Mucosa of gallbladder (tissue), 1 donor: Measurements from ENCODE around the gene PTPRN2. TPM values are rescaled to one million over a fixed set of nuclear protein-coding genes. Genes with fewer than 3 reads are reported as not detected.

Experiments
- DNase-seq: peaks from one replicate; pipeline ENCODE4 v3.0.0-alpha.2; 2020; ENCODE audit warnings: low spot score
- total RNA-seq: library from RNA; stranded (reverse); gene quantifications from one replicate; pipeline ENCODE4 v1.2.1, GENCODE V29; 2021
- donor health status: DM: no; HTN: no; CAD: no.

PTPRN2 gene
- total RNA-seq, 1 donor from 2014 or later: 11.9 TPM

- no peak for DNase-seq
Observed at GRCh38 chr7:158097453-158098124, 490.0 kb downstream of the PTPRN2 start.

- no peak for DNase-seq
Observed at GRCh38 chr7:158097106-158097452, 490.5 kb downstream of the PTPRN2 start.

- DNase-seq: no peak
Observed at GRCh38 chr7:158096582-158096981, 491.0 kb downstream of the PTPRN2 start.

GRCh38 chr7:158094671-158095226, 492.9 kb downstream of the PTPRN2 start:
- DNase-seq: no peak

GRCh38 chr7:158094046-158094445, 493.6 kb downstream of the PTPRN2 start:
- DNase-seq: no peak

GRCh38 chr7:158093156-158093796, 494.3 kb downstream of the PTPRN2 start:
- no peak for DNase-seq

- DNase-seq: no peak
Observed at GRCh38 chr7:158087196-158087595, 500.4 kb downstream of the PTPRN2 start.

GRCh38 chr7:158085741-158086695, 501.6 kb downstream of the PTPRN2 start:
- DNase-seq: no peak

- no peak for DNase-seq
Observed at GRCh38 chr7:158084555-158084954, 503.1 kb downstream of the PTPRN2 start.

- DNase-seq: no peak
Observed at GRCh38 chr7:158083526-158084310, 503.9 kb downstream of the PTPRN2 start.

GRCh38 chr7:158082761-158083160, 504.9 kb downstream of the PTPRN2 start:
- DNase-seq: no peak

- no peak for DNase-seq
Observed at GRCh38 chr7:158080899-158081445, 506.7 kb downstream of the PTPRN2 start.

- DNase-seq: no peak
Observed at GRCh38 chr7:158077934-158078910, 509.4 kb downstream of the PTPRN2 start.

- no peak for DNase-seq
Observed at GRCh38 chr7:158077151-158077840, 510.3 kb downstream of the PTPRN2 start.

- DNase-seq: no peak
Observed at GRCh38 chr7:158076656-158077055, 511.0 kb downstream of the PTPRN2 start.

GRCh38 chr7:158076215-158076614, 511.4 kb downstream of the PTPRN2 start:
- DNase-seq: no peak

GRCh38 chr7:158075633-158076001, 512.0 kb downstream of the PTPRN2 start:
- DNase-seq: no peak

- no peak for DNase-seq
Observed at GRCh38 chr7:158074896-158075632, 512.6 kb downstream of the PTPRN2 start.
